Hepatocyte (in vitro differentiated cells): ENCODE data around the gene SLC30A1. TPM values are rescaled to one million over a fixed set of nuclear protein-coding genes. Genes with fewer than 3 reads are reported as not detected.

ENCODE experiments used
- DNase-seq: peaks from one replicate; pipeline ENCODE4 v3.0.0-alpha.2; 2016; ENCODE audit warnings: low spot score
- H2AFZ ChIP-seq: fragments of 200-600 bp; sonication (generic); 2 replicates; pipeline ENCODE4 v1.6.0; 2016; ENCODE audit warnings: antibody characterized with exemption, mild to moderate bottlenecking
- H3K27ac ChIP-seq: fragments of 200-600 bp; sonication (generic); 2 replicates; pipeline ENCODE4 v1.5.1; 2016; ENCODE audit warnings: mild to moderate bottlenecking
- H3K27me3 ChIP-seq: fragments of 200-600 bp; sonication (generic); 2 replicates; pipeline ENCODE4 v1.6.1; 2016
- H3K36me3 ChIP-seq: fragments of 200-600 bp; sonication (generic); replicated peaks from 2 replicates; pipeline ENCODE4 v1.5.1; 2016; ENCODE audit warnings: low read depth; ENCODE audit not compliant: insufficient read depth
- H3K4me1 ChIP-seq: fragments of 200-600 bp; sonication (generic); 2 replicates; pipeline ENCODE4 v1.5.1; 2016; ENCODE audit warnings: mild to moderate bottlenecking, moderate library complexity; ENCODE audit not compliant: insufficient read depth
- H3K4me2 ChIP-seq: fragments of 200-600 bp; sonication (generic); 2 replicates; pipeline ENCODE4 v1.6.0; 2016
- H3K4me3 ChIP-seq: fragments of 200-600 bp; sonication (generic); 2 replicates; pipeline ENCODE4 v1.5.1; 2016; ENCODE audit warnings: mild to moderate bottlenecking
- H3K79me2 ChIP-seq: fragments of 200-600 bp; sonication (generic); 2 replicates; pipeline ENCODE4 v1.6.0; 2017; ENCODE audit warnings: mild to moderate bottlenecking
- H3K9me2 ChIP-seq: fragments of 200-600 bp; sonication (generic); replicated peaks from 2 replicates; pipeline ENCODE4 v1.6.0; 2017; ENCODE audit warnings: mild to moderate bottlenecking; ENCODE audit not compliant: insufficient read depth
- H3K9me3 ChIP-seq: fragments of 200-600 bp; sonication (generic); 2 replicates; pipeline ENCODE4 v1.5.1; 2016; ENCODE audit warnings: low read depth, mild to moderate bottlenecking
- H4K20me1 ChIP-seq: fragments of 200-600 bp; sonication (generic); 2 replicates; pipeline ENCODE4 v1.6.0; 2016; ENCODE audit warnings: mild to moderate bottlenecking; ENCODE audit not compliant: insufficient read depth, poor library complexity, severe bottlenecking
- CTCF ChIP-seq: fragments of 200-600 bp; sonication (generic); IDR thresholded peaks from 2 replicates; pipeline ENCODE4 v1.5.1; 2016; ENCODE audit warnings: antibody characterized with exemption, mild to moderate bottlenecking; ENCODE audit not compliant: poor library complexity
- EZH2 ChIP-seq: fragments of 200-600 bp; sonication (generic); IDR thresholded peaks from 2 replicates; pipeline ENCODE4 v1.6.1; 2016; ENCODE audit warnings: antibody characterized with exemption, mild to moderate bottlenecking, borderline replicate concordance
- EZH2phosphoT487 ChIP-seq: fragments of 200-600 bp; sonication (generic); IDR thresholded peaks from one replicate; pipeline ENCODE4 v1.6.1; 2018; ENCODE audit warnings: antibody characterized with exemption, mild to moderate bottlenecking, low read depth, moderate library complexity; ENCODE audit not compliant: unreplicated experiment, severe bottlenecking
- WGBS: methylation state at CpG from one replicate; pipeline ENCODE4 v1.1.6; 2016; ENCODE audit warnings: low lambda C conversion rate; ENCODE audit errors: missing lambda C conversion rate; 5-methylcytosine and 5-hydroxymethylcytosine counted together
- polyA plus RNA-seq: library from polyadenylated mRNA; unstranded; fragments of >200 nt; fragmentation: Nextera tagmentation; extraction: Ambion mirVana; gene quantifications from 2 replicates; pipeline ENCODE4 v1.2.1, GENCODE V29; 2016
- total RNA-seq: library from RNA; depleted of rRNA; stranded (reverse); fragments of >200 nt; gene quantifications from 2 replicates; pipeline ENCODE4 v1.2.3, GENCODE V29; 2014

Gene SLC30A1
- total and polyA plus RNA-seq, 2 experiments from 2014 or later: 31.3 to 87.2 TPM

GRCh38 chr1:211537253-211537652, 41.7 kb downstream of the SLC30A1 start:
- H2AFZ ChIP-seq: no peak overlapping the region
- no peaks in the 10 kb centered on the region for H3K79me2 ChIP-seq
- no peaks in the 10 kb centered on the region for H3K27me3 ChIP-seq
- peak overlapping the region; percentile 53 for H3K27ac ChIP-seq
- H4K20me1 ChIP-seq: no peaks in the 10 kb centered on the region
- no peaks in the 10 kb centered on the region for H3K36me3 ChIP-seq
- no peaks in the 10 kb centered on the region for H3K9me2 ChIP-seq
- no peaks in the 10 kb centered on the region for H3K9me3 ChIP-seq
- no peak overlapping the region for H3K4me3 ChIP-seq
- H3K4me2 ChIP-seq: no peak overlapping the region
- 79% methylated on average over 4 of the region's 4 CpGs for WGBS
- H3K4me1 ChIP-seq: peaks cover 7% of the 10 kb centered on the region
- DNase-seq: no peak
- TF ChIP-seq EZH2 (no peak), EZH2phosphoT487 (no peak), CTCF (no peak)

- 91% methylated on average over 8 of the region's 8 CpGs for WGBS
- no peaks in the 10 kb centered on the region for H3K27me3 ChIP-seq
- TF ChIP-seq CTCF: no peak
- no peak for TF ChIP-seq EZH2
- no peak for TF ChIP-seq EZH2phosphoT487
Observed at GRCh38 chr1:211536606-211537005, 42.4 kb downstream of the SLC30A1 start.

GRCh38 chr1:211535346-211535745, 43.6 kb downstream of the SLC30A1 start:
- Histone ChIP-seq H3K9me3 (no peaks in the 10 kb centered on the region), H3K4me2 (no peak overlapping the region), H3K4me3 (no peak overlapping the region), H3K79me2 (no peaks in the 10 kb centered on the region), H3K36me3 (no peaks in the 10 kb centered on the region), H3K27me3 (no peaks in the 10 kb centered on the region), H3K27ac (no peak overlapping the region), H2AFZ (no peak overlapping the region), H4K20me1 (no peaks in the 10 kb centered on the region), H3K4me1 (no peaks in the 10 kb centered on the region), H3K9me2 (no peaks in the 10 kb centered on the region)
- TF ChIP-seq EZH2phosphoT487 (no peak), CTCF (no peak), EZH2 (no peak)
- 97% methylated on average over 2 of the region's 2 CpGs for WGBS
- no peak for DNase-seq

More at GRCh38 chr1:211536606-211537005, 42.4 kb downstream of the SLC30A1 start:
- Histone ChIP-seq H3K79me2 (no peaks in the 10 kb centered on the region), H3K36me3 (no peaks in the 10 kb centered on the region), H4K20me1 (no peaks in the 10 kb centered on the region), H3K27ac (no peak overlapping the region), H3K4me2 (no peak overlapping the region), H3K9me2 (no peaks in the 10 kb centered on the region), H3K9me3 (no peaks in the 10 kb centered on the region), H3K4me1 (peaks cover 3% of the 10 kb centered on the region), H2AFZ (no peak overlapping the region), H3K4me3 (no peak overlapping the region)
- no peak for DNase-seq
